GM12892 (cell line): ENCODE results near the gene GALNTL6.

Experiments used
- POLR2A ChIP-seq: IDR thresholded peaks from 2 replicates; pipeline ENCODE4 v1.6.1; 2011; ENCODE audit warnings: low read depth, low read length, control low read depth
- POLR2AphosphoS5 ChIP-seq: IDR thresholded peaks from 2 replicates; pipeline ENCODE4 v1.6.1; 2011; ENCODE audit warnings: low read depth, low read length, control low read depth

- TF ChIP-seq POLR2A (no peak), POLR2AphosphoS5 (no peak)
These were observed 260.4 kb downstream of the GALNTL6 start for GRCh38 chr4:172073590-172073989.
